Measurements from ENCODE around the gene ZBTB39.

The ZBTB39 gene

GRCh38 chr12:56995201-56995929 is 11.0 kb downstream of the ZBTB39 start:
- Histone ChIP-seq H3K36me3 (ENCODE audit: insufficient read depth, low read length) (0 out of 2 replicates have a peak, but pooled peaks cover 13% of the 10 kb centered on the region), H3K9me3 (ENCODE audit: low read length) (no peaks in the 10 kb centered on the region), H3K4me2 (ENCODE audit: low read length) (no peak overlapping the region), H3K27me3 (ENCODE audit: insufficient read depth, low read length) (no peaks in the 10 kb centered on the region), H3K79me2 (ENCODE audit: insufficient read depth, low read length) (no peaks in the 10 kb centered on the region), H3K9ac (ENCODE audit: low read length) (no peak overlapping the region), H3F3A (ENCODE audit: insufficient read depth, low read length) (no peaks in the 10 kb centered on the region), H2AFZ (ENCODE audit: low read length) (no peak overlapping the region), H3K4me3 (ENCODE audit: low read depth, low read length, poor library complexity, severe bottlenecking) (no peak overlapping the region), H3K9me2 (ENCODE audit: low read depth, low read length) (no peaks in the 10 kb centered on the region), H4K20me1 (ENCODE audit: insufficient read depth, low read length) (no peaks in the 10 kb centered on the region), H3K27ac (ENCODE audit: low read depth, low read length, poor library complexity, severe bottlenecking) (no peak overlapping the region), H3K4me1 (ENCODE audit: insufficient read depth, low read length, severe bottlenecking) (no peaks in the 10 kb centered on the region)
- TF ChIP-seq EZH2 (IDR thresholded peaks at IDR 0.05; ENCODE audit: borderline replicate concordance, low read length): no peak
- TF ChIP-seq, protein P1, sequence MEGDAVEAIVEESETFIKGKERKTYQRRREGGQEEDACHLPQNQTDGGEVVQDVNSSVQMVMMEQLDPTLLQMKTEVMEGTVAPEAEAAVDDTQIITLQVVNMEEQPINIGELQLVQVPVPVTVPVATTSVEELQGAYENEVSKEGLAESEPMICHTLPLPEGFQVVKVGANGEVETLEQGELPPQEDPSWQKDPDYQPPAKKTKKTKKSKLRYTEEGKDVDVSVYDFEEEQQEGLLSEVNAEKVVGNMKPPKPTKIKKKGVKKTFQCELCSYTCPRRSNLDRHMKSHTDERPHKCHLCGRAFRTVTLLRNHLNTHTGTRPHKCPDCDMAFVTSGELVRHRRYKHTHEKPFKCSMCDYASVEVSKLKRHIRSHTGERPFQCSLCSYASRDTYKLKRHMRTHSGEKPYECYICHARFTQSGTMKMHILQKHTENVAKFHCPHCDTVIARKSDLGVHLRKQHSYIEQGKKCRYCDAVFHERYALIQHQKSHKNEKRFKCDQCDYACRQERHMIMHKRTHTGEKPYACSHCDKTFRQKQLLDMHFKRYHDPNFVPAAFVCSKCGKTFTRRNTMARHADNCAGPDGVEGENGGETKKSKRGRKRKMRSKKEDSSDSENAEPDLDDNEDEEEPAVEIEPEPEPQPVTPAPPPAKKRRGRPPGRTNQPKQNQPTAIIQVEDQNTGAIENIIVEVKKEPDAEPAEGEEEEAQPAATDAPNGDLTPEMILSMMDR (IDR thresholded peaks at IDR 0.05; ENCODE audit: low read length): no peak

- Histone ChIP-seq H3K9me3 (ENCODE audit: low read length) (no peaks in the 10 kb centered on the region), H3K27ac (ENCODE audit: low read depth, low read length, poor library complexity, severe bottlenecking) (no peak overlapping the region), H3K4me1 (ENCODE audit: insufficient read depth, low read length, severe bottlenecking) (no peaks in the 10 kb centered on the region), H3K4me3 (ENCODE audit: low read depth, low read length, poor library complexity, severe bottlenecking) (no peak overlapping the region), H3F3A (ENCODE audit: insufficient read depth, low read length) (no peaks in the 10 kb centered on the region), H3K79me2 (ENCODE audit: insufficient read depth, low read length) (no peaks in the 10 kb centered on the region), H3K9ac (ENCODE audit: low read length) (no peak overlapping the region), H4K20me1 (ENCODE audit: insufficient read depth, low read length) (no peaks in the 10 kb centered on the region), H3K9me2 (ENCODE audit: low read depth, low read length) (no peaks in the 10 kb centered on the region), H3K36me3 (ENCODE audit: insufficient read depth, low read length) (0 out of 2 replicates have a peak, but pooled peaks cover 8% of the 10 kb centered on the region), H3K27me3 (ENCODE audit: insufficient read depth, low read length) (no peaks in the 10 kb centered on the region), H2AFZ (ENCODE audit: low read length) (no peak overlapping the region), H3K4me2 (ENCODE audit: low read length) (no peak overlapping the region)
- no peak for TF ChIP-seq EZH2 (IDR thresholded peaks at IDR 0.05; ENCODE audit: borderline replicate concordance, low read length)
- TF ChIP-seq, protein P1 (IDR thresholded peaks at IDR 0.05; ENCODE audit: low read length): no peak
Measured at GRCh38 chr12:56994231-56994746, 12.1 kb downstream of the ZBTB39 start.

GRCh38 chr12:56993346-56993745 is 13.0 kb downstream of the ZBTB39 start:
- Histone ChIP-seq H3K36me3 (ENCODE audit: insufficient read depth, low read length) (0 out of 2 replicates have a peak, but pooled peaks cover 5% of the 10 kb centered on the region), H3K4me3 (ENCODE audit: low read depth, low read length, poor library complexity, severe bottlenecking) (no peak overlapping the region), H3F3A (ENCODE audit: insufficient read depth, low read length) (no peaks in the 10 kb centered on the region), H3K27ac (ENCODE audit: low read depth, low read length, poor library complexity, severe bottlenecking) (no peak overlapping the region), H3K79me2 (ENCODE audit: insufficient read depth, low read length) (no peaks in the 10 kb centered on the region), H3K4me1 (ENCODE audit: insufficient read depth, low read length, severe bottlenecking) (no peaks in the 10 kb centered on the region), H3K9ac (ENCODE audit: low read length) (no peak overlapping the region), H3K4me2 (ENCODE audit: low read length) (no peak overlapping the region), H3K9me3 (ENCODE audit: low read length) (no peaks in the 10 kb centered on the region), H3K27me3 (ENCODE audit: insufficient read depth, low read length) (0 out of 2 replicates have a peak, but pooled peaks cover 3% of the 10 kb centered on the region), H4K20me1 (ENCODE audit: insufficient read depth, low read length) (no peaks in the 10 kb centered on the region), H3K9me2 (ENCODE audit: low read depth, low read length) (no peaks in the 10 kb centered on the region), H2AFZ (ENCODE audit: low read length) (no peak overlapping the region)
- TF ChIP-seq, protein P1 (IDR thresholded peaks at IDR 0.05; ENCODE audit: low read length): no peak
- TF ChIP-seq EZH2 (IDR thresholded peaks at IDR 0.05; ENCODE audit: borderline replicate concordance, low read length): no peak

All from OCI-LY1 (cell line).